Neural cell (in vitro differentiated cells): ENCODE data around the gene CIITA. TPM values are rescaled to one million over a fixed set of nuclear protein-coding genes. Genes with fewer than 3 reads are reported as not detected.

Experiments used
- H2AFZ ChIP-seq: fragments of 200-600, 300-800 bp; sonication (generic), shearing (Covaris generic); 2 replicates; pipeline ENCODE4 v1.6.0; 2014; ENCODE audit warnings: low read depth, mild to moderate bottlenecking, antibody characterized with exemption, low read length, moderate library complexity
- H3F3A ChIP-seq: fragments of 200-600 bp; shearing (Covaris generic); 2 replicates; pipeline ENCODE4 v1.6.1; 2016; ENCODE audit warnings: mild to moderate bottlenecking, moderate library complexity, mixed read lengths, antibody characterized with exemption, low read length; ENCODE audit not compliant: insufficient read depth, poor library complexity, severe bottlenecking
- H3K27ac ChIP-seq: fragments of 200-600, 300-800 bp; sonication (generic), shearing (Covaris generic); 2 replicates; pipeline ENCODE4 v1.5.1; 2014; ENCODE audit warnings: mild to moderate bottlenecking, low read length, moderate library complexity
- H3K27me3 ChIP-seq: fragments of 300-800, 200-600 bp; sonication (generic), shearing (Covaris generic); 2 replicates; pipeline ENCODE4 v1.6.0; 2014; ENCODE audit warnings: mild to moderate bottlenecking, low read depth, low read length, moderate library complexity; ENCODE audit not compliant: insufficient read depth
- H3K36me3 ChIP-seq: fragments of 300-800, 200-600 bp; sonication (generic), shearing (Covaris generic); 2 replicates; pipeline ENCODE4 v1.5.1; 2014; ENCODE audit warnings: mild to moderate bottlenecking, antibody characterized with exemption, low read length, moderate library complexity; ENCODE audit not compliant: insufficient read depth
- H3K4me2 ChIP-seq: fragments of 300-800, 200-600 bp; sonication (generic), shearing (Covaris generic); 2 replicates; pipeline ENCODE4 v1.6.0; 2014; ENCODE audit warnings: mild to moderate bottlenecking, low read length
- H3K4me3 ChIP-seq: fragments of 300-800, 200-600 bp; sonication (generic), shearing (Covaris generic); 2 replicates; pipeline ENCODE4 v1.5.1; 2014; ENCODE audit warnings: mild to moderate bottlenecking, low read length, moderate library complexity
- H3K79me2 ChIP-seq: fragments of 200-600 bp; shearing (Covaris generic); replicated peaks from 2 replicates; pipeline ENCODE4 v1.6.0; 2014; ENCODE audit warnings: mild to moderate bottlenecking, low read length, moderate library complexity; ENCODE audit not compliant: insufficient read depth
- H3K9ac ChIP-seq: fragments of 300-800, 200-600 bp; sonication (generic), shearing (Covaris generic); 2 replicates; pipeline ENCODE4 v1.6.1; 2016; ENCODE audit warnings: mild to moderate bottlenecking, low read length, mixed read lengths
- H3K9me2 ChIP-seq: fragments of 200-600 bp; shearing (Covaris generic); 2 replicates; pipeline ENCODE4 v1.6.1; 2016; ENCODE audit warnings: mild to moderate bottlenecking, low read length, mixed read lengths; ENCODE audit not compliant: insufficient read depth
- H3K9me3 ChIP-seq: fragments of 200-600, 300-800 bp; sonication (generic), shearing (Covaris generic); 2 replicates; pipeline ENCODE4 v1.6.1; 2016; ENCODE audit warnings: mild to moderate bottlenecking, mixed run types, low read length, moderate library complexity, mixed read lengths
- H4K20me1 ChIP-seq: fragments of 200-600 bp; shearing (Covaris generic); 2 replicates; pipeline ENCODE4 v1.6.1; 2016; ENCODE audit warnings: mild to moderate bottlenecking, mixed run types; ENCODE audit not compliant: insufficient read depth
- CTCF ChIP-seq: fragments of 450-650 bp; IDR thresholded peaks from 2 replicates; pipeline ENCODE4 v1.5.1; 2014; ENCODE audit warnings: antibody characterized with exemption, mild to moderate bottlenecking, moderate library complexity; ENCODE audit not compliant: poor library complexity, severe bottlenecking
- EP300 ChIP-seq: fragments of 450-650 bp; conservative IDR thresholded peaks from 2 replicates; pipeline ENCODE4 v1.6.1; 2014; ENCODE audit warnings: antibody characterized with exemption, mild to moderate bottlenecking, moderate library complexity; ENCODE audit not compliant: poor library complexity, severe bottlenecking
- EZH2 ChIP-seq: fragments of 200-600, 300-800 bp; shearing (Covaris generic), sonication (generic); IDR thresholded peaks from 2 replicates; pipeline ENCODE4 v1.6.1; 2014; ENCODE audit warnings: antibody characterized with exemption, low read length, borderline replicate concordance, mild to moderate bottlenecking; ENCODE audit not compliant: insufficient read depth, poor library complexity, severe bottlenecking
- MXI1 ChIP-seq: fragments of 450-650 bp; conservative IDR thresholded peaks from 2 replicates; pipeline ENCODE4 v1.6.1; 2014; ENCODE audit warnings: antibody characterized with exemption, mild to moderate bottlenecking; ENCODE audit not compliant: poor library complexity, severe bottlenecking
- POLR2AphosphoS5 ChIP-seq: IDR thresholded peaks from 2 replicates; pipeline ENCODE4 v1.6.1; 2012
- RAD21 ChIP-seq: fragments of 450-650 bp; conservative IDR thresholded peaks from 2 replicates; pipeline ENCODE4 v1.6.1; 2014; ENCODE audit warnings: antibody characterized with exemption, mild to moderate bottlenecking, moderate library complexity
- REST ChIP-seq: IDR thresholded peaks from 2 replicates; pipeline ENCODE4 v1.6.1; 2012; ENCODE audit warnings: borderline replicate concordance
- SMC3 ChIP-seq: fragments of 450-650 bp; conservative IDR thresholded peaks from 2 replicates; pipeline ENCODE4 v1.6.1; 2014; ENCODE audit warnings: antibody characterized with exemption, mild to moderate bottlenecking, moderate library complexity; ENCODE audit not compliant: poor library complexity
- TAF1 ChIP-seq: IDR thresholded peaks from 2 replicates; pipeline ENCODE4 v1.6.1; 2012; ENCODE audit warnings: low read depth
- polyA plus RNA-seq: library from polyadenylated mRNA; depleted of rRNA; stranded (reverse); fragments of >200 nt; gene quantifications from 2 replicates; pipeline ENCODE4 v1.2.3, GENCODE V29; 2014

CIITA gene
- polyA plus RNA-seq, 1 donor from 2014 or later = not detected

GRCh38 chr16:10976634-10977033 is 99.6 kb downstream of the CIITA start:
- Histone ChIP-seq H3K4me2 (no peak overlapping the region), H3K27me3 (no peaks in the 10 kb centered on the region), H2AFZ (no peak overlapping the region), H3K9me2 (no peaks in the 10 kb centered on the region), H3K9ac (no peak overlapping the region), H3K4me3 (no peak overlapping the region), H3K36me3 (peaks cover 4% of the 10 kb centered on the region), H3F3A (no peaks in the 10 kb centered on the region), H3K79me2 (no peaks in the 10 kb centered on the region), H3K27ac (no peak overlapping the region), H4K20me1 (no peaks in the 10 kb centered on the region), H3K9me3 (no peaks in the 10 kb centered on the region)
- TF ChIP-seq TAF1 = no peak
- no peak for TF ChIP-seq CTCF
- no peak for TF ChIP-seq MXI1
- TF ChIP-seq SMC3 = no peak
- TF ChIP-seq EP300 = no peak
- TF ChIP-seq RAD21 = no peak
- TF ChIP-seq REST = no peak
- TF ChIP-seq EZH2 = no peak
- no peak for TF ChIP-seq POLR2AphosphoS5

- Histone ChIP-seq H3K27me3 (no peaks in the 10 kb centered on the region), H2AFZ (no peak overlapping the region), H3K9me3 (no peaks in the 10 kb centered on the region), H3K79me2 (no peaks in the 10 kb centered on the region), H3K36me3 (peaks cover 12% of the 10 kb centered on the region), H3K27ac (no peak overlapping the region), H3F3A (no peaks in the 10 kb centered on the region), H3K9me2 (no peaks in the 10 kb centered on the region), H3K4me3 (no peak overlapping the region), H3K9ac (no peak overlapping the region), H4K20me1 (no peaks in the 10 kb centered on the region), H3K4me2 (no peak overlapping the region)
- no peak for TF ChIP-seq SMC3
- TF ChIP-seq CTCF = no peak
- no peak for TF ChIP-seq EZH2
- TF ChIP-seq MXI1 = no peak
- TF ChIP-seq POLR2AphosphoS5 = no peak
- TF ChIP-seq TAF1 = no peak
- no peak for TF ChIP-seq EP300
- TF ChIP-seq REST = no peak
These were observed 101.1 kb downstream of the CIITA start for GRCh38 chr16:10978124-10978523.
